CD14-positive monocyte (primary cell): ENCODE results near the gene BHLHE41. TPM values are rescaled to one million over a fixed set of nuclear protein-coding genes. Genes with fewer than 3 reads are reported as not detected.

Experiments used
- DNase-seq, 3 donors: peaks; one replicate each; pipeline ENCODE4 v3.0.0-alpha.2; 2011 to 2022
- H2AFZ ChIP-seq: 2 replicates; pipeline ENCODE4 v1.6.0; 2012; ENCODE audit warnings: mild to moderate bottlenecking, low read depth, low read length, inconsistent platforms; ENCODE audit not compliant: insufficient read depth, poor library complexity, severe bottlenecking
- H3K27ac ChIP-seq, 2 donors: 1 replicate in 1 of 2; 2 replicates in 1 of 2; pipeline ENCODE4 v1.5.1; 2012 to 2013; ENCODE audit warnings: low read length in 2 of 2, control low read depth in 1 of 2, inconsistent platforms in 1 of 2, low read depth in 1 of 2, mild to moderate bottlenecking in 1 of 2
- H3K27me3 ChIP-seq, 2 donors: one replicate each; pipeline versions ENCODE4 v1.6.0 to v1.6.1; 2011 to 2013; ENCODE audit warnings: low read length in 2 of 2; ENCODE audit not compliant: control insufficient read depth in 2 of 2, insufficient read depth in 2 of 2
- H3K36me3 ChIP-seq, 2 donors: replicated peaks in 1 of 2; 1 replicate in 1 of 2; 2 replicates in 1 of 2; pipeline versions ENCODE4 v1.5.1 to v1.6.1; 2012 to 2013; ENCODE audit warnings: low read length in 2 of 2, control low read depth in 1 of 2, inconsistent platforms in 1 of 2, mild to moderate bottlenecking in 1 of 2; ENCODE audit not compliant: insufficient read depth in 2 of 2, control insufficient read depth in 1 of 2
- H3K4me1 ChIP-seq, 2 donors: 1 replicate in 1 of 2; 2 replicates in 1 of 2; pipeline versions ENCODE4 v1.5.1 to v1.6.1; 2012 to 2013; ENCODE audit warnings: low read length in 2 of 2, control low read depth in 1 of 2, inconsistent platforms in 1 of 2, mild to moderate bottlenecking in 1 of 2, moderate library complexity in 1 of 2; ENCODE audit not compliant: insufficient read depth in 2 of 2, control insufficient read depth in 1 of 2
- H3K4me2 ChIP-seq: replicated peaks from 2 replicates; pipeline ENCODE3; 2012; ENCODE audit warnings: low read length, moderate library complexity, mild to moderate bottlenecking; ENCODE audit not compliant: poor library complexity, severe bottlenecking; ENCODE audit errors: extremely low read depth
- H3K4me3 ChIP-seq, 3 experiments: fragments of 200-600 bp in 1 of 3; sonication (generic) in 1 of 3; replicated peaks in 1 of 3; 1 replicate in 2 of 3; 2 replicates in 1 of 3; pipeline ENCODE4 v1.5.1; 2011 to 2013; ENCODE audit warnings: low read length in 3 of 3, mild to moderate bottlenecking in 3 of 3, control low read depth in 2 of 3, low read depth in 2 of 3, inconsistent platforms in 1 of 3, moderate library complexity in 1 of 3
- H3K79me2 ChIP-seq: 2 replicates; pipeline ENCODE4 v1.6.0; 2012; ENCODE audit warnings: mild to moderate bottlenecking, control low read depth, inconsistent platforms, low read length, moderate library complexity; ENCODE audit not compliant: insufficient read depth
- H3K9ac ChIP-seq: 2 replicates; pipeline ENCODE4 v1.6.0; 2017; ENCODE audit warnings: low read length, mild to moderate bottlenecking; ENCODE audit not compliant: insufficient read depth, poor library complexity, severe bottlenecking
- H3K9me3 ChIP-seq, 2 donors: replicated peaks in 1 of 2; 1 replicate in 1 of 2; 2 replicates in 1 of 2; pipeline versions ENCODE4 v1.5.1 to v1.6.1; 2012 to 2013; ENCODE audit warnings: low read length in 2 of 2, control low read depth in 1 of 2; ENCODE audit not compliant: control insufficient read depth in 1 of 2, insufficient read depth in 1 of 2
- H4K20me1 ChIP-seq: 2 replicates; pipeline ENCODE4 v1.6.0; 2012; ENCODE audit warnings: mild to moderate bottlenecking, low read length, control low read depth, moderate library complexity; ENCODE audit not compliant: insufficient read depth
- H3K27ac Mint-ChIP-seq, 7 donors: one replicate each; pipeline ENCODE4 v1.8.0; 2020; ENCODE audit warnings: mild to moderate bottlenecking in 7 of 7, mixed read lengths in 7 of 7, moderate library complexity in 6 of 7, inconsistent platforms in 2 of 7
- H3K27me3 Mint-ChIP-seq, 3 donors: one replicate each; pipeline ENCODE4 v1.8.0; 2021 to 2022; ENCODE audit warnings: low read depth in 3 of 3, mild to moderate bottlenecking in 3 of 3, mixed read lengths in 3 of 3, moderate library complexity in 3 of 3, inconsistent platforms in 1 of 3
- H3K36me3 Mint-ChIP-seq, 2 donors: one replicate each; pipeline ENCODE4 v1.8.0; 2020; ENCODE audit warnings: mixed read lengths in 2 of 2, inconsistent platforms in 1 of 2, mild to moderate bottlenecking in 1 of 2
- H3K4me1 Mint-ChIP-seq: one replicate; pipeline ENCODE4 v1.8.0; 2020; ENCODE audit warnings: mild to moderate bottlenecking, mixed read lengths
- H3K4me3 Mint-ChIP-seq, 2 donors: one replicate each; pipeline ENCODE4 v1.8.0; 2020; ENCODE audit warnings: mild to moderate bottlenecking in 2 of 2, mixed read lengths in 2 of 2, moderate library complexity in 1 of 2
- H3K9me3 Mint-ChIP-seq, 7 donors: one replicate each; pipeline ENCODE4 v1.8.0; 2020 to 2022; ENCODE audit warnings: mixed read lengths in 7 of 7, mild to moderate bottlenecking in 6 of 7, moderate library complexity in 6 of 7, inconsistent platforms in 2 of 7
- CTCF ChIP-seq: fragments of 200-600 bp; IDR thresholded peaks from one replicate; pipeline ENCODE4 v1.8.0; 2022; ENCODE audit warnings: antibody characterized with exemption, mild to moderate bottlenecking
- WGBS: methylation state at CpG from one replicate; pipeline ENCODE4 v1.1.5; 2013; ENCODE audit warnings: missing lambda C conversion rate; ENCODE audit not compliant: insufficient coverage; 5-methylcytosine and 5-hydroxymethylcytosine counted together
- intact Hi-C, 2 donors: fragments of 100-400 bp; cut with micrococcal nuclease; formaldehyde crosslinking; loops; one replicate each; pipeline versions ENCODE4 v1.15.0 to v1.15.1; 2023
- polyA plus RNA-seq, 3 donors: library from polyadenylated mRNA; depleted of rRNA in 1 of 3; unstranded in 2 of 3; stranded (reverse) in 1 of 3; fragments of 300-500 nt in 2 of 3; fragments of >200 nt in 1 of 3; fragmentation: Illumina TruSeq in 2 of 3; gene quantifications; 1 replicate in 2 of 3; 2 replicates in 1 of 3; pipeline ENCODE4 v1.2.3, GENCODE V29; 2012 to 2021

BHLHE41 gene
- polyA plus RNA-seq, 3 donors = 0.03 TPM; not detected in 2

GRCh38 chr12:26080911-26081310, 43.9 kb downstream of the BHLHE41 start:
- DNase-seq = peak; percentile 28 to 44 (median 32)
- Histone ChIP-seq H3K27ac (no peak overlapping the region), H3K27me3 (no peaks in the 10 kb centered on the region), H3K9me3 (no peaks in the 10 kb centered on the region), H2AFZ (no peak overlapping the region), H3K79me2 (no peaks in the 10 kb centered on the region), H4K20me1 (no peaks in the 10 kb centered on the region), H3K4me1 (peaks cover 0 to 4% of the 10 kb centered on the region in 2 donors), H3K4me2 (no peak overlapping the region), H3K4me3 (no peak overlapping the region), H3K36me3 (no peaks in the 10 kb centered on the region), H3K9ac (no peak overlapping the region)
- Mint-ChIP-seq H3K4me3 (no peak overlapping the region), H3K27ac (no peak overlapping the region), H3K27me3 (no peaks in the 10 kb centered on the region), H3K36me3 (no peaks in the 10 kb centered on the region), H3K9me3 (peaks cover 4 to 25% (median 15%) of the 10 kb centered on the region in 7 donors), H3K4me1 (peaks cover 6% of the 10 kb centered on the region)
- intact Hi-C loops = no loop called here
- TF ChIP-seq CTCF = no peak
- WGBS = 100% methylated on average over 1 of the region's 1 CpG

GRCh38 chr12:26077915-26078702, 46.7 kb downstream of the BHLHE41 start:
- Mint-ChIP-seq H3K4me1 (peaks cover 6% of the 10 kb centered on the region), H3K4me3 (no peak overlapping the region), H3K27ac (no peak overlapping the region), H3K36me3 (no peaks in the 10 kb centered on the region), H3K27me3 (no peaks in the 10 kb centered on the region), H3K9me3 (peaks cover 0 to 22% (median 9%) of the 10 kb centered on the region in 7 donors)
- 100% methylated on average over 1 of the region's 2 CpGs for WGBS
- no peak for TF ChIP-seq CTCF
- DNase-seq = no peak
- no peaks in the 10 kb centered on the region for H3K79me2 ChIP-seq
- no peak overlapping the region for H2AFZ ChIP-seq
- peaks cover 0 to 4% of the 10 kb centered on the region in 2 donors for H3K4me1 ChIP-seq
- no peak overlapping the region for H3K4me2 ChIP-seq
- no peaks in the 10 kb centered on the region for H3K36me3 ChIP-seq
- H3K9me3 ChIP-seq = no peaks in the 10 kb centered on the region
- H3K9ac ChIP-seq = no peak overlapping the region
- no peak overlapping the region for H3K4me3 ChIP-seq
- H3K27me3 ChIP-seq = no peaks in the 10 kb centered on the region
- intact Hi-C loops = no loop called here
- no peak overlapping the region for H3K27ac ChIP-seq
- no peaks in the 10 kb centered on the region for H4K20me1 ChIP-seq

Other genes starting within 250 kb of the BHLHE41 start
- gene RASSF8, start 166.4 kb downstream of the BHLHE41 start, polyA plus RNA-seq = under 1 TPM in 2 of 3 donors, not detected in 1; 0.08 to 0.39 TPM
- under 1 TPM in 1 of 3 donors, not detected in 2; 0.15 TPM for gene SSPN, start 70.5 kb upstream of the BHLHE41 start, polyA plus RNA-seq